OCI-LY7 (cell line): Measurements from ENCODE around the gene LARGE1. TPM values are rescaled to one million over a fixed set of nuclear protein-coding genes. Genes with fewer than 3 reads are reported as not detected.

Experiments
- BruUV-seq: library from RNA; stranded (reverse); fragments of 400-500 nt; replicated peaks from 2 replicates; lab custom pipeline; 2021; lab: Mats Ljungman, UMichigan
- CTCF ChIA-PET: fragments of 300-600 bp; sonication (Branson Sonifier 250); formaldehyde crosslinking; loops from one replicate; lab custom pipeline; 2022; ENCODE audit warnings: antibody characterized with exemption; ENCODE audit not compliant: unreplicated experiment; lab: Charles Lee
- POLR2A ChIA-PET: fragments of 300-600 bp; sonication (Branson Sonifier 250); formaldehyde crosslinking; loops from one replicate; lab custom pipeline; 2022; ENCODE audit warnings: antibody characterized with exemption; lab: Charles Lee
- DNase-seq: peaks from one replicate; pipeline ENCODE4 v3.0.0-alpha.2; 2015; ENCODE audit warnings: low spot score
- H2AFZ ChIP-seq: fragments of 200-600 bp; sonication (generic), shearing (Covaris generic); 2 replicates; pipeline ENCODE4 v1.6.1; 2014; ENCODE audit warnings: mild to moderate bottlenecking, antibody characterized with exemption, low read length, moderate library complexity
- H3K27ac ChIP-seq: fragments of 200-600 bp; sonication (generic); 2 replicates; pipeline ENCODE4 v1.5.1; 2014; ENCODE audit warnings: mixed run types, low read depth, mild to moderate bottlenecking, moderate library complexity, low read length, inconsistent platforms; ENCODE audit not compliant: poor library complexity, severe bottlenecking
- H3K36me3 ChIP-seq: fragments of 200-600 bp; sonication (generic); 2 replicates; pipeline ENCODE4 v1.6.1; 2014; ENCODE audit warnings: mild to moderate bottlenecking, antibody characterized with exemption, low read length, moderate library complexity, mixed read lengths; ENCODE audit not compliant: insufficient read depth
- H3K4me1 ChIP-seq: fragments of 200-600 bp; sonication (generic); 2 replicates; pipeline ENCODE4 v1.5.1; 2014; ENCODE audit warnings: mild to moderate bottlenecking, low read length; ENCODE audit not compliant: insufficient read depth, poor library complexity, severe bottlenecking
- H3K4me2 ChIP-seq: fragments of 200-600 bp; sonication (generic); 2 replicates; pipeline ENCODE4 v1.6.1; 2014; ENCODE audit warnings: mild to moderate bottlenecking, low read length
- H3K4me3 ChIP-seq: fragments of 200-600 bp; sonication (generic); 2 replicates; pipeline ENCODE4 v1.5.1; 2014; ENCODE audit warnings: mild to moderate bottlenecking, low read depth, low read length; ENCODE audit not compliant: poor library complexity, severe bottlenecking
- H3K79me2 ChIP-seq: fragments of 200-600 bp; sonication (generic); 2 replicates; pipeline ENCODE4 v1.6.1; 2016; ENCODE audit warnings: low read depth, mild to moderate bottlenecking, low read length, moderate library complexity, mixed read lengths; ENCODE audit not compliant: insufficient read depth
- H3K9me2 ChIP-seq: fragments of 200-600 bp; sonication (generic); 2 replicates; pipeline ENCODE4 v1.6.1; 2016; ENCODE audit warnings: mild to moderate bottlenecking, low read length, mixed read lengths; ENCODE audit not compliant: insufficient read depth
- H3K9me3 ChIP-seq: fragments of 200-600 bp; sonication (generic); 2 replicates; pipeline ENCODE4 v1.6.1; 2014; ENCODE audit warnings: mild to moderate bottlenecking, mixed run types, low read length, mixed read lengths
- H4K20me1 ChIP-seq: fragments of 200-600 bp; sonication (generic); 2 replicates; pipeline ENCODE4 v1.6.1; 2014; ENCODE audit warnings: mild to moderate bottlenecking, antibody characterized with exemption, low read length, moderate library complexity, mixed read lengths; ENCODE audit not compliant: insufficient read depth
- EZH2phosphoT487 ChIP-seq: fragments of 200-600 bp; sonication (generic); IDR thresholded peaks from 2 replicates; pipeline ENCODE4 v1.6.1; 2018; ENCODE audit warnings: low read depth, borderline replicate concordance, mild to moderate bottlenecking, mixed run types, antibody characterized with exemption, low read length, moderate library complexity, mixed read lengths
- intact Hi-C: fragments of 100-400 bp; cut with micrococcal nuclease; formaldehyde crosslinking; loops from one replicate; pipeline ENCODE4 v1.10.0; 2022; ENCODE audit not compliant: unreplicated experiment
- total RNA-seq, 2 experiments: library from RNA; depleted of rRNA in 1 of 2; stranded (reverse); fragments of >200 nt in 1 of 2; shearing (Covaris generic) in 1 of 2; gene quantifications; 2 replicates each; pipeline ENCODE4 v1.2.3, GENCODE V29; 2014 to 2022
- TF ChIP-seq, protein P1 (sequence below): fragments of 200-600 bp; sonication (generic); conservative IDR thresholded peaks from 2 replicates; pipeline ENCODE4 v1.5.1; 2014; ENCODE audit warnings: mild to moderate bottlenecking, antibody characterized with exemption, low read length, moderate library complexity, mixed read lengths

LARGE1 gene
- total RNA-seq, 2 experiments from 2014 or later, result 31.5 to 31.9 TPM

DNA sequence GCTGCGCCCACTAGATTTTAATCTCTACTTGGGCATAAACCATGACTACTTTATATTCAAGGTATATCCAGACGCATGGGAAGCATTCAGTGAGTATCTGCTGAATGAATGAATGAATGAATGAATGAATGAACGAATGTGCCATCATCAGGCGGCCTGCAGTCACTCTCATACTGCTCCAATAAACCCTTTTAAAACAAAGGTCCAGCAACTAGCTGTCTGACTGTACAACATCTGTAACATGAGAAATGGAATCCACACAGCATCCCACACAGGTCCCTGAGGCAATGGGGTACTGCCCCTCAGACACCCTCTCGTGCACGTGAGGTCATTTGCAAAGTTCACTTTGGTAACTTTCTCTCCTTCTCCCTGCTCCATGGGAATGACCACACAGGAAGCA lies 147.5 kb downstream of the LARGE1 start:
- peaks cover 14% of the 10 kb centered on the region for H3K4me1 ChIP-seq
- no peaks in the 10 kb centered on the region for H3K36me3 ChIP-seq
- ChIA-PET POLR2A (no interaction called here), CTCF (no interaction called here)
- H3K4me2 ChIP-seq, result no peak overlapping the region
- no peak overlapping the region for H3K4me3 ChIP-seq
- no peaks in the 10 kb centered on the region for H3K9me3 ChIP-seq
- DNase-seq, result no peak
- no peaks in the 10 kb centered on the region for H4K20me1 ChIP-seq
- intact Hi-C loops, result no loop called here
- H2AFZ ChIP-seq, result no peak overlapping the region
- no TSS peak for BruUV-seq
- H3K27ac ChIP-seq, result no peak overlapping the region
- no peaks in the 10 kb centered on the region for H3K9me2 ChIP-seq
- H3K79me2 ChIP-seq, result no peaks in the 10 kb centered on the region
- no peak for TF ChIP-seq EZH2phosphoT487
- TF ChIP-seq, protein P1, sequence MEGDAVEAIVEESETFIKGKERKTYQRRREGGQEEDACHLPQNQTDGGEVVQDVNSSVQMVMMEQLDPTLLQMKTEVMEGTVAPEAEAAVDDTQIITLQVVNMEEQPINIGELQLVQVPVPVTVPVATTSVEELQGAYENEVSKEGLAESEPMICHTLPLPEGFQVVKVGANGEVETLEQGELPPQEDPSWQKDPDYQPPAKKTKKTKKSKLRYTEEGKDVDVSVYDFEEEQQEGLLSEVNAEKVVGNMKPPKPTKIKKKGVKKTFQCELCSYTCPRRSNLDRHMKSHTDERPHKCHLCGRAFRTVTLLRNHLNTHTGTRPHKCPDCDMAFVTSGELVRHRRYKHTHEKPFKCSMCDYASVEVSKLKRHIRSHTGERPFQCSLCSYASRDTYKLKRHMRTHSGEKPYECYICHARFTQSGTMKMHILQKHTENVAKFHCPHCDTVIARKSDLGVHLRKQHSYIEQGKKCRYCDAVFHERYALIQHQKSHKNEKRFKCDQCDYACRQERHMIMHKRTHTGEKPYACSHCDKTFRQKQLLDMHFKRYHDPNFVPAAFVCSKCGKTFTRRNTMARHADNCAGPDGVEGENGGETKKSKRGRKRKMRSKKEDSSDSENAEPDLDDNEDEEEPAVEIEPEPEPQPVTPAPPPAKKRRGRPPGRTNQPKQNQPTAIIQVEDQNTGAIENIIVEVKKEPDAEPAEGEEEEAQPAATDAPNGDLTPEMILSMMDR, result no peak

DNA sequence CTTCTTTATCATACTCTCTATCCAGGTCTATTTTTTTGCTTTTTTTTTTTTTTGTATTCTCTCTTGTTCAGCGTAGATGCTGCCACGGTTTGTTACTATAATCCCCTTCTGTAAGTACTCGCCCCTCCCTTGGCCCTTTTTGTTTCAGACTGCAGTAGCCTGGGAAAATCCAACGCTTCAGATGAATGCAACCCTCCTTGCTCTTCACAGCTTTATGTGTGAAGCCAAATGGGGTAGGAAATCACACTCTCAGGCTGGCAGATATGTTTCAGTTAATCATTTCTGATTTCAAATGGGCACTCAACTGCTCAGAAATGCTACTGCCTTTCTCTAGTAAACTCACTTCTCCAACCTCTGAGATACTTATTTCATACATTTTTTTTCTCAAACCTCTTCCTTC lies 149.1 kb downstream of the LARGE1 start:
- Histone ChIP-seq H3K27ac (no peak overlapping the region), H3K36me3 (no peaks in the 10 kb centered on the region), H3K9me2 (no peaks in the 10 kb centered on the region), H3K79me2 (no peaks in the 10 kb centered on the region), H3K4me1 (peaks cover 14% of the 10 kb centered on the region), H4K20me1 (no peaks in the 10 kb centered on the region), H3K4me2 (no peak overlapping the region), H2AFZ (no peak overlapping the region), H3K9me3 (no peaks in the 10 kb centered on the region), H3K4me3 (no peak overlapping the region)
- CTCF ChIA-PET, result no interaction called here
- no peak for TF ChIP-seq EZH2phosphoT487
- TF ChIP-seq, protein P1, result no peak
- BruUV-seq, result no TSS peak
- DNase-seq, result no peak
- POLR2A ChIA-PET, result interaction anchor here (0.7 kb wide), 1 partner anchor 35 kb away, joined by 5 read pairs; no protein-coding TSS in a partner anchor
- intact Hi-C loops, result no loop called here

DNA sequence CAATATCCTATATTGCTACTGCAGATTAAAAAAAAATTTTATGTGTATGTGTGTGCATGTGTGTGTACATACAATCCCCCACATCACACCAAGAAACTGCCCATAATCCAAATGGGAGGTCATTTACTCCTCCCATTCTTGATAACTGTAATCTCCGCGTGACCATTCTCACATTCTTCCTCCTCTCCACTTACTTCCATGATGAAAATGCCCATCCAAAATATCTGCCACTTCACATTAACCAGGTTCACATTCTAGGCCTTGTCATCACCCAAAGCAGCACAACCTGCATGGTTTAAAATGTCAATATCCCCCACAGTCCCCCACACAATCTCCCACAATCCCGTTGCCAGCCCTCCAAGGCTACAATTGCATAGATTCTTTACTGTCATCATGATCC lies 149.6 kb downstream of the LARGE1 start:
- Histone ChIP-seq H3K4me3 (no peak overlapping the region), H3K27ac (no peak overlapping the region), H3K9me3 (no peaks in the 10 kb centered on the region), H3K4me1 (peaks cover 14% of the 10 kb centered on the region), H2AFZ (no peak overlapping the region), H3K4me2 (no peak overlapping the region), H3K9me2 (no peaks in the 10 kb centered on the region), H4K20me1 (no peaks in the 10 kb centered on the region), H3K79me2 (no peaks in the 10 kb centered on the region), H3K36me3 (no peaks in the 10 kb centered on the region)
- ChIA-PET POLR2A (no interaction called here), CTCF (no interaction called here)
- intact Hi-C loops, result no loop called here
- DNase-seq, result no peak
- TF ChIP-seq, protein P1, result no peak
- no peak for TF ChIP-seq EZH2phosphoT487
- no TSS peak for BruUV-seq
